NCI-H2171 (cell line): ENCODE data around the gene DHDDS.
"Not testable (repeated sequence)": the region's sequence is repeated elsewhere in the genome, so short reads cannot be mapped to it uniquely, and the experiment has no call there.

ENCODE experiments used
- DNase-seq: peaks from one replicate; lab custom pipeline; 2025; lab: John Stamatoyannopoulos, UW

The DHDDS gene

GRCh38 chr1:26431979-26432695 is at the start of gene DHDDS:
TSS of gene DHDDS (plus strand) at chr1:26432321. CDS start at chr1:26432946, 625 bp downstream.
- DNase-seq, result peak; percentile 98

GRCh38 chr1:26384076-26384475 is 48.0 kb upstream of the DHDDS start:
- DNase-seq, result no peak

GRCh38 chr1:26385063-26385462 is 47.1 kb upstream of the DHDDS start:
- not testable (repeated sequence) for DNase-seq

- DNase-seq, result no peak
Observed at GRCh38 chr1:26387447-26387846, 44.7 kb upstream of the DHDDS start.

GRCh38 chr1:26388791-26389445 is 43.2 kb upstream of the DHDDS start:
- DNase-seq, result no peak

- no peak for DNase-seq
Observed at GRCh38 chr1:26389604-26390247, 42.4 kb upstream of the DHDDS start.

- no peak for DNase-seq
Observed at GRCh38 chr1:26391450-26391849, 40.7 kb upstream of the DHDDS start.

GRCh38 chr1:26395754-26396153 is 36.4 kb upstream of the DHDDS start:
- DNase-seq, result no peak

GRCh38 chr1:26399034-26399433 is 33.1 kb upstream of the DHDDS start:
- DNase-seq, result no peak

- DNase-seq, result no peak
Observed at GRCh38 chr1:26401891-26402290, 30.2 kb upstream of the DHDDS start.

- DNase-seq, result no peak
Observed at GRCh38 chr1:26403656-26404055, 28.5 kb upstream of the DHDDS start.

- no peak for DNase-seq
Observed at GRCh38 chr1:26404641-26405040, 27.5 kb upstream of the DHDDS start.

GRCh38 chr1:26405281-26405915 is 26.7 kb upstream of the DHDDS start:
- DNase-seq, result peak; percentile 44

GRCh38 chr1:26408604-26409003 is 23.5 kb upstream of the DHDDS start:
- DNase-seq, result no peak

- DNase-seq, result no peak
Observed at GRCh38 chr1:26409191-26409807, 22.8 kb upstream of the DHDDS start.

- no peak for DNase-seq
Observed at GRCh38 chr1:26410706-26411623, 21.2 kb upstream of the DHDDS start, which contains the start of gene LIN28A. TSS of gene LIN28A (plus strand) at chr1:26410817. CDS start at chr1:26410892, 75 bp downstream.

GRCh38 chr1:26411624-26412074 is 20.5 kb upstream of the DHDDS start:
- DNase-seq, result no peak

GRCh38 chr1:26412180-26412840 is 19.8 kb upstream of the DHDDS start:
- no peak for DNase-seq

- DNase-seq, result no peak
Observed at GRCh38 chr1:26413031-26413430, 19.1 kb upstream of the DHDDS start.

GRCh38 chr1:26417111-26417759 is 14.9 kb upstream of the DHDDS start:
- peak; percentile 61 for DNase-seq
